Cardiac atrium fibroblast (primary cell): ENCODE measurements around the gene DRD3. TPM values are rescaled to one million over a fixed set of nuclear protein-coding genes. Genes with fewer than 3 reads are reported as not detected.

Experiments used
- total RNA-seq: library from RNA; depleted of rRNA; stranded (reverse); fragments of >200 nt; gene quantifications from 2 replicates; pipeline ENCODE4 v1.2.3, GENCODE V29; 2015

Gene DRD3
- total RNA-seq = not detected in 2 replicates

DNA sequence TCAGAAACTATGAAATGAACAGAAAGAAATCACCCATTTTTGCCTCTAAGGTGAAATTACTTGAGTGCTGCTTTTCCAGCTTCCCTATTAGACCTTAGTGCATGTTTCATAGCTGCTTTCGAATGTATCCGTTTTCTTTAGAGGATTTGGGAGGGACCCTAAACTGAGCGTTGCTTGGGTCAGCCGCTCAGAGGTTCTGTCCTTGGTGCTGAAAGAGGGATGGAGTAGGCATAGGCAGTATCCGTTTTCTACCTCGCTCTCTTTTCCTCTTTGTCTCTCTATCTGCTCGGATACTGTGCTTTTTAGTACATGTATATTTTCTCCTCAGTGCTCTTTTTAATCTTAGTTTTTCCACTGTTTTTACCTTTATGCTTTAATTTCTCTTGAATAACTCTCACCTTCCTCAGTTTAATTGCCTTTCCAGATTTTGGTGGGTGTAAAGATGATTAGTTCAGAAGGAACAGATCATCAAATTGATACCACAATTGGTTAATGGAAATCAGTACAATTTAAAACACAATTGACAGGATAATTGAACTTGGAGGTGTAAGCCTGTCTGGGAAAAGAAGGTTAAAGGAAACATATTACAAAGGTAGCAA is at the start of gene DRD3:
TSS of gene DRD3 (minus strand) at position 283 of the 599 bp plus-strand sequence. CDS start 7,060 bp downstream, outside the sequence.

Other genes with a start within 250 kb of the DRD3 start
- gene ZDHHC23, start 231.0 kb downstream of the DRD3 start, total RNA-seq = 1.1 and 2.9 TPM in 2 replicates
- gene CCDC191, start 122.5 kb downstream of the DRD3 start, total RNA-seq = 1.1 and 2.3 TPM in 2 replicates
- 10.7 and 25.1 TPM in 2 replicates for gene QTRT2, start 122.3 kb downstream of the DRD3 start, total RNA-seq
- gene ZNF80, start 58.5 kb upstream of the DRD3 start, total RNA-seq = not detected in 2 replicates
- 0.32 TPM in 1 of 2 replicates, not detected in the other for gene TIGIT, start 115.0 kb upstream of the DRD3 start, total RNA-seq